ENCODE measurements around the gene DUSP9.
A peak's percentile ranks its signal among the peaks of the same experiment; 100 is the strongest.

The DUSP9 gene

GRCh38 chrX:153668423-153669173 lies 21.6 kb downstream of the DUSP9 start:
- TF ChIP-seq CTCF (IDR thresholded peaks at IDR 0.05; ENCODE audit: insufficient read depth, low read depth, low read length, missing control alignments) = no peak
- no peak for DNase-seq (ENCODE audit: low read depth)
- H3K4me3 ChIP-seq (ENCODE audit: low read length) = no peak overlapping the region

DNA sequence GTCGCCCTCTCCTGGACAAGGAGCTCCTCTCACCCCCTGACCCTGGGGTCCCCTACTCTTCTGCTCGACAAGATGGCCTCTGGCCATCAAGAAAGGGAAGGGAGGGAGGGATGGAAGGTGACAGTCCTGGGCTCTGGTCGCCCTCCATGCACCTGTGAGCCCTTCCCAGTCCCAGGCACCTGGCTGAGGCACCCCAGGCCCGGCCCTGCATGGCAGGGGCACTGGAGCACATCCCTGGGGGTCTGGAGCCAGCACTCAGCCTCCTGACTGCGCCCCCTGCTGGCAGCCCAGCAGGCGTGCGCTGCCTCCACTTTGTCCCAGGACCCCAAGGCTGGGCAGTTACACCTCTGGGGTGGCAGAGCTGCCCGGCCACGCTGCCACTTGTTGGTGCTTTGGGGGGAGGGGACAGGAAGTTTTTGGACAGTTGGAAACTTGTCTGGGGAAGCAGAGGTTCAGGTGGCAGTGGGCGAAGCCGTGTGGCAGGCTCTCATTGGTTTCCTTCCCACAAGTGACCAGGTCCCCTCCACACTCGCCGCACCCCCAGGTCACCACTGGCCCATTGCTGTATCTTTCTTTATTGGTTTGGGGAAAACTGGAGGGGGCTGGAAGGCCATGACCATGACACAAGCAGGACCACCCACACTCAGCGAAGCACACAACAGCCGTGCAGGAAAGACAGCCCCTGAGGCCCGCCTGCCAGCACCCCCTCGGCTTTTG lies 22.3 kb downstream of the DUSP9 start:
- no peak overlapping the region for H3K4me3 ChIP-seq (ENCODE audit: low read length)
- no peak for DNase-seq (ENCODE audit: low read depth)
- TF ChIP-seq CTCF (IDR thresholded peaks at IDR 0.05; ENCODE audit: insufficient read depth, low read depth, low read length, missing control alignments) = peak; percentile 71

DNA sequence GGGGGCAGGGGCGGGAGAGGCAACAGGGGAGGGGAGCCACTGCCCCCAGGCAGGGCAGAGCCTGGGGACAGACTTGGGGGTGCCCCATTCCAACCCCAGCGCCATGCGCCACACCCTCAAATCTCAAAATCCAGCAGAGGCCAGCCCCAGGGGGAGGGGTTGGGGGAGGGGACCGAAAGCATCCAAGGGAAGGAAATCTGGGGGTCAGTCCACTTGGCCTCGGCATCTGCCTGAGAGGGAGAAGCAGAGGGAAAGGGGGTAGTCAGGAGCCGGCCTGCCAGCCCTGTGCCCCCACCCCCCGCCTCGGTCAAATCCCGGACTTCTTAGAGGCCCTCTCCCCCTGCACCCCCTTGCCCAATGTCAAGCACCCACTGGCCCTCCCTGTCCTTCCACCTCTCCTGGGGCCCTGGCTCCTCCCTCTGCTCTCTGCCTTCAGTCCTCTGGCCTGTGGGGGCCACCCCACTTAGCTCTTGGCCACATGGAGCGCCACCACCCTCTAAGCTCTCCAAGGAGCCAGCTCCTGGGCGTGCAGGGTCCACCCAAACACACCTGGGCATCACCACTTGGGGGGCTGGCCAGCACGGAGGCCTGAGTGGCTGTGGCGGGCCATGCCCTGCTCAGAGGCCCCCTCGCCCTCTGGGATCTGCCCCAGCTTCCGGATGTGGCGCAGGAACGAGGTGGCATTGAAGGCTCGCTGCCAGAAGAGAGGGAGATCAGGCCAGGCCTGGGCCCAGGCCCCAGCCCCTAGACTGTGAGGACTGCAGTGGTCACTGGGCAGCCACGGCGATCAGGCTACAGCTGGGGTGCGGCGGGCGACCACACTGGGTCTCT lies 23.1 kb downstream of the DUSP9 start:
- no peak for TF ChIP-seq CTCF (IDR thresholded peaks at IDR 0.05; ENCODE audit: insufficient read depth, low read depth, low read length, missing control alignments)
- no peak for DNase-seq (ENCODE audit: low read depth)
- no peak overlapping the region for H3K4me3 ChIP-seq (ENCODE audit: low read length)

DNA sequence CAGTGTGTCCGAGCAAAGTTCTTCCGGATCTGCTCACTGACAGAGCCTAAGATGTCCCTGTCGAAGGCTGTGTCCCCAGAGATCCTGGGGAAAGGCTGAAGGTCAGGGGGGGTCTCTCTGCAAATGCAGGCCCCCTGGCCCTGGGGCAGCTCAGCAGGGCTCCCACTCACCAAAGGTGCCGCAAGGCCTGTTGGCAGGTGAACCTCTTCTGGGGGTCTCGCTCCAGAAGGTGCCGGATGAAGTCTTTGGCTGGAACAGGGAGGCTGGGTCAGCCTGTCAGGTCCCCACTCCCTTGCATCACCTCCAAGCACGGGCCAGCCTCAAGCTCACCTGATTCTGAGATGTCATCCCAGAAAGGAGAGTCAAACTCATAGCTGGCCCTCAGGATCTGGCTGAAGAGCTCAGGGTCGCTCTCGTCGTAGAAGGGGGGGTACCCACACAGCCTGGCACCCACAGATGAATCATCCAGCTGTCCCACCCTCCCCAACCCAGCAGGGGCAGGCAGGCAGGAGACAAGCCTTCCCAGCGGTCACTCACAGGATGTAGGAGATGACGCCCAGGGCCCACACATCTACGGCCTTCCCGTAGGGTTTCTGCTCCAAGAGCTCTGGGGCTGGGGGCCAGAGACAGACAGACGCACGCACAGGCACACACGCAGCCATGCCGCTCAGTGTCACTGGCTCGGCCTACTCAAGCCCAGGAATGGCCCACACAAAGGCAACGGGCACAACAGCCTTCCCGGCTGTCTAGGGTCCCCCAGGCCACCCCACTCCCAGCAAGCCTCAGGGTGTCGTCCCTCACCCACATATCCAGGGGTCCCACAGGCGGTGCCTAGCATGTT lies 24.0 kb downstream of the DUSP9 start:
- TF ChIP-seq CTCF (IDR thresholded peaks at IDR 0.05; ENCODE audit: insufficient read depth, low read depth, low read length, missing control alignments) = no peak
- DNase-seq (ENCODE audit: low read depth) = no peak
- no peak overlapping the region for H3K4me3 ChIP-seq (ENCODE audit: low read length)

DNA sequence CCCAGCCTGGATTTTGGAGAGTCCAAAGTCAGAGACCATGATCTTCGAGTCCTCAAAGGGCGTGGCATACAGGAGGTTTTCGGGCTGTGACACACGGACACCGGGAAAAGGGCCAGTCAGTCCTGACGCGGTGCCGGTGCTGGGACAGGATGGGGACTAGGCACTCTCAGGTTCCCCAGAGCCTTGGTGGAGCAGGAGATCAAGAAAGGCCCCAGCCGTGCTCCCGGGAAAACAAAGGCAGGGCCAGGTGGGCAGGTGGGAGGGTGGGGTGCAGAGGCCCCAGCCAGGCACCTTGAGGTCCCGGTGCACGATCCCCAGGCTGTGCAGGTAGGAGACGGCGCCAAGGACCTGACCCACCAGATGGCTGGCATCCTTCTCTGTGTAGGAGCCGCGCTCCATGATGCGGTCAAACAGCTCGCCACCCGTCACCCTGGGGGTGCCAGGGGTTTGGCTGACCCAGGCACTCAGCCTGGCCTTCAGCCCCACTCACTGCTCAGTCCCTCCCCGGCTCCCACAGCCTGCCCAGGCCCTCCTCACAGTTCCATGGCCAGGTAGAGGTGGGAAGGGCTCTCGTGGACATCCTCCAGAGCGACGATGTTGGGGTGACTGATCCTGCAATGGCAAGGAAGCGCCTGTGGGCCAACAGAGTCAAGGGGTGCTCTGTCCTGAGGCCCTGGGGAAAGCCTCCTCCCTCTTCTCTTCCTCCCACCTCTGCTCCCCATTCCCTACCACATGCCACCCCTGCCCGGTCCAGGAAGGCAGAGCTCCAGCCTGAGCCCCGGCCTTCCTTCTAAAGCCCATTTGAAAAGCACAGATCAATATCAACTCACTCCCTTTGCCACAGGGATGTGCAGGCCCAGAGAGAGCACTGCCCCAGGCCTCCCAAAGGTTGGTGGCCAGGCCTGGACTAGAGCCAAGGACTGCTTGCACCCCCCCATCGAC lies 24.9 kb downstream of the DUSP9 start:
- DNase-seq (ENCODE audit: low read depth) = no peak
- H3K4me3 ChIP-seq (ENCODE audit: low read length) = no peak overlapping the region
- no peak for TF ChIP-seq CTCF (IDR thresholded peaks at IDR 0.05; ENCODE audit: insufficient read depth, low read depth, low read length, missing control alignments)

Data from epithelial cell of esophagus (primary cell).